Neural cell (in vitro differentiated cells): ENCODE measurements around the gene IL6ST. TPM values are rescaled to one million over a fixed set of nuclear protein-coding genes. Genes with fewer than 3 reads are reported as not detected.
"Not testable (repeated sequence)": the region's sequence is repeated elsewhere in the genome, so short reads cannot be mapped to it uniquely, and the experiment has no call there.

Source experiments
- H2AFZ ChIP-seq: fragments of 200-600, 300-800 bp; sonication (generic), shearing (Covaris generic); 2 replicates; pipeline ENCODE4 v1.6.0; 2014; ENCODE audit warnings: low read depth, mild to moderate bottlenecking, antibody characterized with exemption, low read length, moderate library complexity
- H3F3A ChIP-seq: fragments of 200-600 bp; shearing (Covaris generic); 2 replicates; pipeline ENCODE4 v1.6.1; 2016; ENCODE audit warnings: mild to moderate bottlenecking, moderate library complexity, mixed read lengths, antibody characterized with exemption, low read length; ENCODE audit not compliant: insufficient read depth, poor library complexity, severe bottlenecking
- H3K27ac ChIP-seq: fragments of 200-600, 300-800 bp; sonication (generic), shearing (Covaris generic); 2 replicates; pipeline ENCODE4 v1.5.1; 2014; ENCODE audit warnings: mild to moderate bottlenecking, low read length, moderate library complexity
- H3K27me3 ChIP-seq: fragments of 300-800, 200-600 bp; sonication (generic), shearing (Covaris generic); 2 replicates; pipeline ENCODE4 v1.6.0; 2014; ENCODE audit warnings: mild to moderate bottlenecking, low read depth, low read length, moderate library complexity; ENCODE audit not compliant: insufficient read depth
- H3K36me3 ChIP-seq: fragments of 300-800, 200-600 bp; sonication (generic), shearing (Covaris generic); 2 replicates; pipeline ENCODE4 v1.5.1; 2014; ENCODE audit warnings: mild to moderate bottlenecking, antibody characterized with exemption, low read length, moderate library complexity; ENCODE audit not compliant: insufficient read depth
- H3K4me2 ChIP-seq: fragments of 300-800, 200-600 bp; sonication (generic), shearing (Covaris generic); 2 replicates; pipeline ENCODE4 v1.6.0; 2014; ENCODE audit warnings: mild to moderate bottlenecking, low read length
- H3K4me3 ChIP-seq: fragments of 300-800, 200-600 bp; sonication (generic), shearing (Covaris generic); 2 replicates; pipeline ENCODE4 v1.5.1; 2014; ENCODE audit warnings: mild to moderate bottlenecking, low read length, moderate library complexity
- H3K79me2 ChIP-seq: fragments of 200-600 bp; shearing (Covaris generic); replicated peaks from 2 replicates; pipeline ENCODE4 v1.6.0; 2014; ENCODE audit warnings: mild to moderate bottlenecking, low read length, moderate library complexity; ENCODE audit not compliant: insufficient read depth
- H3K9ac ChIP-seq: fragments of 300-800, 200-600 bp; sonication (generic), shearing (Covaris generic); 2 replicates; pipeline ENCODE4 v1.6.1; 2016; ENCODE audit warnings: mild to moderate bottlenecking, low read length, mixed read lengths
- H3K9me2 ChIP-seq: fragments of 200-600 bp; shearing (Covaris generic); 2 replicates; pipeline ENCODE4 v1.6.1; 2016; ENCODE audit warnings: mild to moderate bottlenecking, low read length, mixed read lengths; ENCODE audit not compliant: insufficient read depth
- H3K9me3 ChIP-seq: fragments of 200-600, 300-800 bp; sonication (generic), shearing (Covaris generic); 2 replicates; pipeline ENCODE4 v1.6.1; 2016; ENCODE audit warnings: mild to moderate bottlenecking, mixed run types, low read length, moderate library complexity, mixed read lengths
- H4K20me1 ChIP-seq: fragments of 200-600 bp; shearing (Covaris generic); 2 replicates; pipeline ENCODE4 v1.6.1; 2016; ENCODE audit warnings: mild to moderate bottlenecking, mixed run types; ENCODE audit not compliant: insufficient read depth
- EP300 ChIP-seq: fragments of 450-650 bp; conservative IDR thresholded peaks from 2 replicates; pipeline ENCODE4 v1.6.1; 2014; ENCODE audit warnings: antibody characterized with exemption, mild to moderate bottlenecking, moderate library complexity; ENCODE audit not compliant: poor library complexity, severe bottlenecking
- EZH2 ChIP-seq: fragments of 200-600, 300-800 bp; shearing (Covaris generic), sonication (generic); IDR thresholded peaks from 2 replicates; pipeline ENCODE4 v1.6.1; 2014; ENCODE audit warnings: antibody characterized with exemption, low read length, borderline replicate concordance, mild to moderate bottlenecking; ENCODE audit not compliant: insufficient read depth, poor library complexity, severe bottlenecking
- MXI1 ChIP-seq: fragments of 450-650 bp; conservative IDR thresholded peaks from 2 replicates; pipeline ENCODE4 v1.6.1; 2014; ENCODE audit warnings: antibody characterized with exemption, mild to moderate bottlenecking; ENCODE audit not compliant: poor library complexity, severe bottlenecking
- POLR2AphosphoS5 ChIP-seq: IDR thresholded peaks from 2 replicates; pipeline ENCODE4 v1.6.1; 2012
- RAD21 ChIP-seq: fragments of 450-650 bp; conservative IDR thresholded peaks from 2 replicates; pipeline ENCODE4 v1.6.1; 2014; ENCODE audit warnings: antibody characterized with exemption, mild to moderate bottlenecking, moderate library complexity
- SMC3 ChIP-seq: fragments of 450-650 bp; conservative IDR thresholded peaks from 2 replicates; pipeline ENCODE4 v1.6.1; 2014; ENCODE audit warnings: antibody characterized with exemption, mild to moderate bottlenecking, moderate library complexity; ENCODE audit not compliant: poor library complexity
- TAF1 ChIP-seq: IDR thresholded peaks from 2 replicates; pipeline ENCODE4 v1.6.1; 2012; ENCODE audit warnings: low read depth
- polyA plus RNA-seq: library from polyadenylated mRNA; depleted of rRNA; stranded (reverse); fragments of >200 nt; gene quantifications from 2 replicates; pipeline ENCODE4 v1.2.3, GENCODE V29; 2014
- TF ChIP-seq, protein P1 (sequence below): fragments of 450-650 bp; IDR thresholded peaks from 2 replicates; pipeline ENCODE4 v1.5.1; 2014; ENCODE audit warnings: antibody characterized with exemption, mild to moderate bottlenecking, moderate library complexity; ENCODE audit not compliant: poor library complexity, severe bottlenecking
- TF ChIP-seq, protein P2 (sequence below): IDR thresholded peaks from 2 replicates; pipeline ENCODE4 v1.6.1; 2012; ENCODE audit warnings: borderline replicate concordance

IL6ST gene
- polyA plus RNA-seq, 1 donor from 2014 or later, result 19.7 TPM

DNA sequence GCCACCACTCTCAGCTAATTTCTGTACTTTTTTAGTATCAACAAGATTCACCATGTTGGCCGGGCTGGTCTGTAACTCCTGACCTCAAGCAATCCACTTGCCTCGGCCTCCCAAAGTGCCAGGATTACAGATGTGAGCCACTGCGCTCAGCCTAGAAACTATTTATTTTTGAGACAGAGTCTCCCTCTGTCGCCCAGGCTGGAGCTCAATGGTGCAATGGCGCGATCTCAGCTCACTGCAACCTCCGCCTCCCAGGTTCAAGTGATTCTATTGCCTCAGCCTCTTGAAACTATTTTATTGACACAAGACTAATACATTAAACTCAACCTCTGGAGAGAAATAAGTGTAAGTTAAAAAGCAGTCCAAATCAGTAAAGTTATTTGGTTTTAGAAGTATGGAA lies 34.0 kb downstream of the IL6ST start:
- Histone ChIP-seq H3K9me3 (no peaks in the 10 kb centered on the region), H3F3A (no peaks in the 10 kb centered on the region), H3K27me3 (no peaks in the 10 kb centered on the region), H3K9ac (no peak overlapping the region), H3K27ac (no peak overlapping the region), H4K20me1 (no peaks in the 10 kb centered on the region), H3K36me3 (no peaks in the 10 kb centered on the region), H3K79me2 (no peaks in the 10 kb centered on the region), H3K4me3 (no peak overlapping the region), H3K4me2 (no peak overlapping the region), H3K9me2 (no peaks in the 10 kb centered on the region), H2AFZ (no peak overlapping the region)
- TF ChIP-seq MXI1 (no peak), EZH2 (no peak), TAF1 (no peak), POLR2AphosphoS5 (no peak), RAD21 (no peak), SMC3 (no peak), EP300 (no peak)
- TF ChIP-seq, protein P1, sequence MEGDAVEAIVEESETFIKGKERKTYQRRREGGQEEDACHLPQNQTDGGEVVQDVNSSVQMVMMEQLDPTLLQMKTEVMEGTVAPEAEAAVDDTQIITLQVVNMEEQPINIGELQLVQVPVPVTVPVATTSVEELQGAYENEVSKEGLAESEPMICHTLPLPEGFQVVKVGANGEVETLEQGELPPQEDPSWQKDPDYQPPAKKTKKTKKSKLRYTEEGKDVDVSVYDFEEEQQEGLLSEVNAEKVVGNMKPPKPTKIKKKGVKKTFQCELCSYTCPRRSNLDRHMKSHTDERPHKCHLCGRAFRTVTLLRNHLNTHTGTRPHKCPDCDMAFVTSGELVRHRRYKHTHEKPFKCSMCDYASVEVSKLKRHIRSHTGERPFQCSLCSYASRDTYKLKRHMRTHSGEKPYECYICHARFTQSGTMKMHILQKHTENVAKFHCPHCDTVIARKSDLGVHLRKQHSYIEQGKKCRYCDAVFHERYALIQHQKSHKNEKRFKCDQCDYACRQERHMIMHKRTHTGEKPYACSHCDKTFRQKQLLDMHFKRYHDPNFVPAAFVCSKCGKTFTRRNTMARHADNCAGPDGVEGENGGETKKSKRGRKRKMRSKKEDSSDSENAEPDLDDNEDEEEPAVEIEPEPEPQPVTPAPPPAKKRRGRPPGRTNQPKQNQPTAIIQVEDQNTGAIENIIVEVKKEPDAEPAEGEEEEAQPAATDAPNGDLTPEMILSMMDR, result no peak
- TF ChIP-seq, protein P2, sequence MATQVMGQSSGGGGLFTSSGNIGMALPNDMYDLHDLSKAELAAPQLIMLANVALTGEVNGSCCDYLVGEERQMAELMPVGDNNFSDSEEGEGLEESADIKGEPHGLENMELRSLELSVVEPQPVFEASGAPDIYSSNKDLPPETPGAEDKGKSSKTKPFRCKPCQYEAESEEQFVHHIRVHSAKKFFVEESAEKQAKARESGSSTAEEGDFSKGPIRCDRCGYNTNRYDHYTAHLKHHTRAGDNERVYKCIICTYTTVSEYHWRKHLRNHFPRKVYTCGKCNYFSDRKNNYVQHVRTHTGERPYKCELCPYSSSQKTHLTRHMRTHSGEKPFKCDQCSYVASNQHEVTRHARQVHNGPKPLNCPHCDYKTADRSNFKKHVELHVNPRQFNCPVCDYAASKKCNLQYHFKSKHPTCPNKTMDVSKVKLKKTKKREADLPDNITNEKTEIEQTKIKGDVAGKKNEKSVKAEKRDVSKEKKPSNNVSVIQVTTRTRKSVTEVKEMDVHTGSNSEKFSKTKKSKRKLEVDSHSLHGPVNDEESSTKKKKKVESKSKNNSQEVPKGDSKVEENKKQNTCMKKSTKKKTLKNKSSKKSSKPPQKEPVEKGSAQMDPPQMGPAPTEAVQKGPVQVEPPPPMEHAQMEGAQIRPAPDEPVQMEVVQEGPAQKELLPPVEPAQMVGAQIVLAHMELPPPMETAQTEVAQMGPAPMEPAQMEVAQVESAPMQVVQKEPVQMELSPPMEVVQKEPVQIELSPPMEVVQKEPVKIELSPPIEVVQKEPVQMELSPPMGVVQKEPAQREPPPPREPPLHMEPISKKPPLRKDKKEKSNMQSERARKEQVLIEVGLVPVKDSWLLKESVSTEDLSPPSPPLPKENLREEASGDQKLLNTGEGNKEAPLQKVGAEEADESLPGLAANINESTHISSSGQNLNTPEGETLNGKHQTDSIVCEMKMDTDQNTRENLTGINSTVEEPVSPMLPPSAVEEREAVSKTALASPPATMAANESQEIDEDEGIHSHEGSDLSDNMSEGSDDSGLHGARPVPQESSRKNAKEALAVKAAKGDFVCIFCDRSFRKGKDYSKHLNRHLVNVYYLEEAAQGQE, result no peak

DNA sequence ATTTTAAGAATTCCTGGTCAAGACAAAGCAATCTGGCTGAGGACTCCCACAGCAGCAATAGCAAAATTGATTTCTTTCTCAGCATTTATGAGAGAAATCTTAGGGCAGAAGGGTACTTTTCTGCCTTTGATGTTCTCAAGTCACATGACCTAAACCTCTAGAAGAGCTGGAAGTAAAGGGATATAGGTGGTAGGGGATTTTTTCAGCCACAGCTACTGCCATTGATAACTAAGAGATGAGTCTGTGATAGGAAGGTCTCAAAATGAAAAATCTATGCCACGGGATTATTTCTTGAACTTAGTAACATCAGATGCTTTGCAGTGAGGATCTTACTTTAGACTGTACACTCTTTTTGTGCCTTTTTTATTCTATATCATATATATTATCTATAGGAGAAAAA lies 35.6 kb downstream of the IL6ST start:
- no peaks in the 10 kb centered on the region for H3K9me2 ChIP-seq
- H2AFZ ChIP-seq, result no peak overlapping the region
- no peaks in the 10 kb centered on the region for H3K36me3 ChIP-seq
- H3K9me3 ChIP-seq, result no peaks in the 10 kb centered on the region
- H3K4me2 ChIP-seq, result no peak overlapping the region
- no peaks in the 10 kb centered on the region for H3F3A ChIP-seq
- H3K27ac ChIP-seq, result no peak overlapping the region
- no peak overlapping the region for H3K9ac ChIP-seq
- H3K79me2 ChIP-seq, result no peaks in the 10 kb centered on the region
- no peak overlapping the region for H3K4me3 ChIP-seq
- no peak for TF ChIP-seq MXI1
- TF ChIP-seq, protein P1, result no peak
- TF ChIP-seq EZH2, result no peak
- no peaks in the 10 kb centered on the region for H3K27me3 ChIP-seq
- H4K20me1 ChIP-seq, result no peaks in the 10 kb centered on the region

DNA sequence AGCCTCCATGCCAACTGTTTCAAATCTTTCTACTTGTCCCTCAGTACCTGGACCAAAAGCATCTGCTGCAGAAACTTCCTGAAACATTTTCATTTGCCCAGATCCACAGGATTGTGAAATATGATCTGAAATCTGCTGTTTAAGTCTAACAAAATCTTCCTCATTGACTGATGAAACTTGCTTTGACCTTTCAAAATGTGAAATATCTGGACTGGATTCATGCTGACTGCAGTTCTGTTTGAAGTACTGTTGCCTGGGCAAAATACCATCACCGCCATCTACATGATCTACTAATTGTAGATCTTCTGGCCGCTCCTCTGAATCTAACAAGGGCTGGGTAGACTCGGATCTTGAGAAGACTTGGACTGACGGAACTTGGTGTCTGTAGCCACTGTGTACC lies 53.6 kb downstream of the IL6ST start:
- not testable (repeated sequence) for H3K4me3 ChIP-seq, H3K9ac ChIP-seq, H3K79me2 ChIP-seq, H3K9me2 ChIP-seq, H3K27me3 ChIP-seq, H2AFZ ChIP-seq, H3F3A ChIP-seq, H4K20me1 ChIP-seq, H3K4me2 ChIP-seq, H3K36me3 ChIP-seq, H3K9me3 ChIP-seq, H3K27ac ChIP-seq

DNA sequence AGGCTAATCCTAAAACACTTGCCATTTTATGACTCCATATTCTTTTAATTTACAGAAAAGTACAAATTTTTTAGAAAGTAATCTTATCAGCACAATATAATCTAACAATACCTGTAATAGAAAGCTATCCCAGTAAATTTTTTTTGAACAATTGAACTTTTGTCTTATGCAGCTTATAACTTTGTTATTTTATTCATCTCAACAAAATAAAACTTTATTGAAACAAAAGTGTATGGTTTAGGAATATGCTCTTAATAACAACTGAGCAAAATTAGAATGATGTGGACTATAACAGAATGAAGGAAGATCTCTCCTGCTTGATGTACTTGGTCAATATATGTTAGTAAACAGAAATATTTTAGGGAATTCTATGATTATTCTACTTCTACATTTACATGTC lies 57.2 kb downstream of the IL6ST start:
- H3K4me3 ChIP-seq, H3K9ac ChIP-seq, H2AFZ ChIP-seq, H3K27me3 ChIP-seq, H3K9me3 ChIP-seq, H3K27ac ChIP-seq, H3K4me2 ChIP-seq, H3K79me2 ChIP-seq, H4K20me1 ChIP-seq, H3K36me3 ChIP-seq, H3K9me2 ChIP-seq, H3F3A ChIP-seq: not testable (repeated sequence)
